HG03039 (cell line): ENCODE data around the gene MRPL47.
"Not testable (repeated sequence)": the region's sequence is repeated elsewhere in the genome, so short reads cannot be mapped to it uniquely, and the experiment has no call there.

Source experiments
- ATAC-seq: cut with Tn5 transposase; IDR thresholded peaks from one replicate; pipeline ENCODE4 v1.9.1; 2021; ENCODE audit warnings: mild to moderate bottlenecking, moderate library complexity; ENCODE audit not compliant: unreplicated experiment

MRPL47 gene

DNA sequence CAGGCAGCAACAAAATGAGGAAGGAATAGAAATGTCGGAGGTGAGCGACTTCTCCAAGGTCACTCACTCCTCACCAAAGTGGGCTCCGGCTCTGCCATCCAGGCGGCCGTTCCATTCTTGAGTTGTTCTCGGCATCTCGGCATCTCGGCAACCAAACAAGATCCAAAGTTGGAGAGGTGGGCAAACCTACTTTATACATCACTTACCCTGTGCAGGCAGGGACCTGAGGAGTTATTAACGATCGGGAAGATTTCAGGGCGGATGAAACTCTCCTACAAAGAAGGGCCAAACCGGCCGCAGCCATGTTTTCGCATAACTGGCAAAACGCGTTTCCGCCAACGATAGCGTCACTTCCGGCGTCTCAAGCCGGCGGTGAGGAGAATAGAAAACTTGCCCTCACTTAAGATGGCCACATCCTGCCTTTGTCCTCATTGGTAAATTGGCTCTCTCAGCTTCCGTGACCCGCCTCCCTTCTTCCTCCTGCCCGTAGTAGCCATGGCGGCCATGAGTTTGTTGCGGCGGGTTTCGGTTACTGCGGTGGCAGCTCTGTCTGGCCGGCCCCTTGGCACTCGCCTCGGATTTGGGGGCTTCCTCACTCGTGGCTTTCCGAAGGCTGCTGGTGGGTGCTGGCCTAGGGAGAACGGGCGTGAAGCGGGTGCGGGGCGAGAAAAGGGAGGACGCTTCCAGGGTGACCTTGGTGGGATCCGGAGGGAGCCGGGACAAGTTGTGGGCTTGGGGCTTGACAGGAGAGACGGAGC lies at the start of gene MRPL47, which contains the start of gene NDUFB5:
MRPL47 (minus strand) TSS at position 318 of the 758 bp plus-strand sequence; CDS start at position 304, 14 bp downstream.
NDUFB5 (plus strand) TSS at position 474 of the 758 bp plus-strand sequence; CDS start at position 496, 22 bp downstream.
- peak; percentile 96 for ATAC-seq

DNA sequence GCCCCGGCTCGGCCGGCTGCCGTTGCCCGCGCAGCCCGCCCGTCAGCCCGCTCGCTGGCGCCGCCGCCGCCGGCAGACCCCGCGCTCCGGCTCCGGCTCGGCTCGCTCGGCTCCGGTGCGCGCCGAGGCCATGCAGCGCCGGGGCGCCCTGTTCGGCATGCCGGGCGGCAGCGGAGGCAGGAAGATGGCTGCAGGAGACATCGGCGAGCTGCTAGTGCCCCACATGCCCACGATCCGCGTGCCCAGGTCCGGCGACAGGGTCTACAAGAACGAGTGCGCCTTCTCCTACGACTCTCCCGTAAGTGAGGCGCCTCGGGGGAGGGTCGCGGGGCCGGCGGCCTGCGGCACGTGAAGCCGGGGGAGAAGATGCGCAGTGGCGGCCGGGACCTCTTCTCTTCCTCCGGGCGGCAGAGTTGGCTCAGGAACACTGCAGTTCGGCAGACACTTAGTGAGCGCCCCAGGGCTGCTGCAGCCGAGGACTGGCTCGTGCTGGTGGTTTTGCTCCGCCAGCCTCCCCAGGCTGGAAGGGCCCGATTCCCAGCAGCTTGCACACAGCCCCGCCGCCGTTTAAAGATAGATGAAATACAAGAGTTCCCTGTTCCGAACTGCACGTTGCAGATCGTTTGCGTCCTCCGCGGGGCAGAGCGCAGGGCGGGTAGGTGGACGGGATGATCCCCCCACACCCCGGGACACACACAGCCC lies 48.8 kb upstream of the MRPL47 start:
- peak; percentile 59 for ATAC-seq

DNA sequence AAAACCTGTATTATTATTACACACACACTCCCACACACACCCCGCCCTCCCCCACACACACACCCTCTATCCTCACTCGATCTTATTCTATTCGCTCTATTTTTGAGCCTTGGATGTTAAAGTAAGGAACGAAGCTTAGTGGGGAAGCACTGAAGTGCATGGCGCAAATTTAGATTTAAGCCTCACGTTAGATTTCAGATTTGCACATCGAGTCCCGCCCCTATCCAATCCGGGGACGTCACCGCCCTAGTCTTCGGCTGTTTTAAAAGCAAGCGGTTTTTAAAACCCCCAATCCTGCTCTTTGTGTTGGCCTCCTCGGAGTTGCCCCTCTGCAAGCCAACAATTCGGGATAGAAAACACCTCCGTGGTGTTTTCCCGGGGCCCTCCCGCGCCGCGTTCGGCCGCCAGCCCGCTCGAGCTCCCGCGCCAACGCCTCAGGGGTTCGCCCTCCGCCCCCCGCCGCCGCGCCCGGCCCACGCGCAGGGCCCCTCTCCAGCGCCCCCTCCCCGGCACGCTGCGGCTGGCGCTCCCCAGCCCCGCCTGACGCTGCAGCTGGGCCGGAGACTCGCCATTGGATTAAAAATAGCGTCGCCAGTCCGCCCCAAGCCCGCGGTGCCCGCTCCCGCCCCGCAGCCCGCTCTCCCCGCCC lies 48.1 kb upstream of the MRPL47 start, which contains the start of gene USP13:
USP13 (plus strand) TSS at position 594 of the 649 bp plus-strand sequence. CDS start 186 bp downstream, outside the sequence.
- peak; percentile 49 for ATAC-seq

DNA sequence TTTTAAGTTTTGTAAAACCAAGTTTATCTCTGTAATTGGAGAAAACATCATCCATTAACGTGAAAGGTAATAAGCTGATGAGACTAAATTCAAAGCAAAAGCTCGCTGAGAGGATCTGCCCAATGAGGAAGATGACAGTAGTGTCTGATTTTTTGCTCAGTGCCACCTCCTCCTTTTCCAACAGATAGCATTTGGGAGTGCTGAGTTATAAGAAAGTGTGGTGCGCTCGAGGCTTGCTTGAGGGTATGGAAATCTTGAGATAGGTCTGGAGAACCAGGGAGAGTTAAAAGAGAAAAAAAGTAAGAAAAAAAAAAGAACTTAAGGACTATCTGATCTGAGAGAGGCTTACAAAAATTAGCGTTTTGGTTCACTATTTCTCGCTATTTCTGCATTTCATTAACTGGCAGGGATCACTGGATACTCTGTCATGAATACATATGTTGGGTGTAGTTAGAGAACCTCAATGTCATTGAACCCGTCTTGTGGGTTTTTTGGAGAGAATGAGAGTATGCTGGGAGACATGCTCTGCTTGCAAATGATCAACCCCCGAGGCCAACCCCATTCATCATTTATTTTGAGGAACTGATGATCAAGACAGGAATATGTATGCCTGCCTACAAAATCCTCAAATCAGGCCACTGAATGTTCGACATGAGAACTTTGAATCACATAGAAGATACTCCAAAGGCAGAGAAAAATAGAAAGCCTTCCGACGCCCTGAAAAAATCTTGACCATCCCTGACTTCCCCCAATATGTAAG lies 47.4 kb upstream of the MRPL47 start:
- ATAC-seq: no peak

DNA sequence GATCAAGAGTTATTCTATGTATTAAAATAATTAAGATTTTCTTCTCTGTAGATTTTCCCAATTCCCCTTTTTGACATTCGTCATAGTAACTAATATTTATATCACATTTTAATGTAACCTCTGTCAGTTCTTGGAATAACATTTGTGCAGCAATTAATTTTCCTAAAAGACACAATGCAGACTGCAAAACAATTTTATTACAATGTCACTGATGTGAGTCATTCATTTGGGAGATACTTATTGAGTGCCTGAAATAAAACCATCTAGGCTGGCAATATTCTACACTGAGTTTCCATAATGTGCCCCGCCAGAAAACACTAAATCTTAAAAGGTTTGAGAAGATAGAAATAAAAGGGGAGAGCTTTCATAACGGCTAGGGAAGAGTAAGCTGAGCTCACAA lies 41.7 kb upstream of the MRPL47 start:
- ATAC-seq: no peak

DNA sequence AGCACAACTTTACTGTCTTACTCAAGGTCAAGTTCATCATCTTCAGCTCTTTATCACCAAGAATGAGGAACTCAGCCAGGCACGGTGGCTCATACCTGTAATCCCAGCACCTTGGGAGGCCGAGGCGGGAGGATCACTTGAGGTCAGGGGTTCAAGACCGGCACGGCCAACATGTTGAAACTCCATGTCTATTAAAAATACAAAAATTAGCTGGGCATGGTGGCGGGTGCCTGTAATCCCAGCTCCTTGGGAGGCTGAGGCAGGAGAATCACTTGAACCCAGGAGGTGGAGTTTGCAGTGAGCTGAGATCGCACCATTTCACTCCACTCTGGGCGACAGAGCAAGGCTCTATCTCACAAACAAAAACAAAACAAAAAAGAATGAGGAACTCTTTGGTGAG lies 39.4 kb upstream of the MRPL47 start:
- ATAC-seq: not testable (repeated sequence)

DNA sequence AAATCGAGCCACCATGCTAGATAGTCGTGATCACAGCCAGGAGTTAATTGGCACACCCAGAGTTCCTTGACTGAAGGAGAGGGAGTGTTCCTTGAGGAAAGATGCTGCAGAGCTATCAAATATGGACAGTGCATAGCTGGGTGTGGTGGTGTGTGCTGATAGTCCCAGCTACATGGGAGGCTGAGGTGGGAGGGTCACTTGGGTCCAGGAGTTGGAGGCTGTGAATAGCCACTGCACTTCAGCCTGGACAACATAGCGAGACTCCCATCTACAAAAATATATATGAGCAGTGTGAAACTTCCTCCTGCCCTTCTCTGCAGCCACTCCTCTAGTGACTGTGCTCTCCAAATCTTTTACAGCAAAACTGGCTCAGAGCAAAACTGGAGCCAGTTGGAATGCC lies 38.4 kb upstream of the MRPL47 start:
- ATAC-seq: no peak

DNA sequence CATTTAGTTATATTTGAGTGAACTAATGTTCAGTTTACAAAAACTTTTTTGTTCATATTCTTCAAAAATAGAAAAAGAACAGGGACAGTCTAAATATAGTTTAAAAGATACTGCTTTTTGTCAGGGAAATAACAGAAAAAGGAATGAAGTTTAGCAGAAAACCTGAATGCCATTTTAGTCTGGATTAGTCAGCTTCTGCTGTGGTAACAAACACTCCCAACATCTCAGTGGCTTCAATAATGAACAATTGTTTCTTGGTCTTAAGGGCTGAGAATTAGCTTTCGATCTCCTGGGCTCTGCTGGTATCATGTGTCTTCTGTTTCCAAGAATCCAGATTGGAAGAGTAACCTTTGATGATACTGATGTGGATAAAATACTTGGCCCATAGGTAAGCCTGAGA lies 36.0 kb upstream of the MRPL47 start:
- ATAC-seq: no peak

DNA sequence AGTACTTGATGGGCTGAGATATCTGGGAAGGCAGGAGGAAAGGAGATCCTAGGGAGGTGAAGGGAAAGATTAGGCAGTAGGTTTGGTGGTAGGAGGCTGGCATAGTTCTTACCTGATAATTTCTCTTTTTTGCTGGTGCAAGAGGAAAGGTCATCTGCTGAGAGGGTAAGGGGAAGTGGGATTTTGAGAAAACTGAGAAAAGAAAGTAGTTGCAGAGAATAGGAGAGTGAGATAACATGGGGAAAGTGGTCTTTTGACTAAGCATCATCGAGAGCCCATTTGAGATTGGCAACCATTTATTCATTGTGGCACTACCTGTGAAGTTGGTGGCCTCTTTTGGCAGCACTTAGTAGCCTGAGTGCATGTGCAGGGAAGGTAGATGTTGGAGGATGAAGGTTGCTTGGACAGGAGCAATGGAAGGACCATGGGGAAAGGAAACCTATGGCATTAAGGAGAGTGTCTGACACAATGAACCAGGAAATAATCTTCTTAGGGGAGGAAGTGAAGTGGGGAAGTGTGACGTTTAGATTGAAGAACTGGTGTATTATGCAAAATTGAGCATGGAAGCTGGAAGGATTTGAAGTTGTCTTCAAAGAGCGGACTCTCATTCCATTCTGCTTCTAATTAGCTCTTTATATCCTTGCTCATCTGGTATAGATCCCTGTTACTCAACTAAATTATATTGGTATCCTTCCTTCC lies 26.5 kb upstream of the MRPL47 start:
- no peak for ATAC-seq

DNA sequence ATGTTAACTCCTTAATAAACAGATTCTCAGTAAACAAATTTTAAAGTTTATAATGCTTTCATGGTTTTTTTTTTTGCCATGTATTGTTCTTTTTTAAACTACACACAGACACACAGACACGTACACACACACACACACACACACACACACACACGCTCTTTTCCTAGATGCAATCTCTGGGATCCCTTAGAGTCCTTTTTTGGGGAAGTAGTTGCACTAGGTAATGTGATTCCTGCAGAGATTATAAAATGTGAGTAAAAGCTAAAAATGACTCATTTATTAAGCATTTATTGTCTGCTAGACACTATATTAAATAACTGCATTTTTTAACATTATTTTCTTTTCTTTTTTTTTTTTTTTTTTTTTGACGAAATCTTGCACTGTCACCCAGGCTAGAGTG lies 20.0 kb upstream of the MRPL47 start:
- ATAC-seq: no peak

DNA sequence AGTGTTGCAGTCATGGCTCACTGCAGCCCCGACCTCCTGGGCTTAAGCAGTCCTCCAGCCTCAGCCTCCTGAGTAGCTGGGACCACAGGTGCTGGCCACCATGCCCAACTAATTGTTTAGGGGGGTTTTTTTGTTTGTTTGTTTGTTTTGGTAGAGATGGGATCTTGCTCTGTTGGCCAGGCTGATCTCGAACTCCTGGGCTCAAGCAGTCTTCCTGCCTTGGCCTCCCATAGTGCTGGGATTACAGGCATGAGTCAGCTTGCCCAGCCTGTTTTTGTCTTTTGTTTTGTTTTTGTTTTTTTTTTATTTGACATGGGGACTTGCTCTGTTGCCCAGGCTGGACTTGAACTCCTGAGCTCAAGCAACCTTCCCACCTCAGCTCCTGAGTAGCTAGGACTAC lies 17.6 kb upstream of the MRPL47 start:
- no peak for ATAC-seq

DNA sequence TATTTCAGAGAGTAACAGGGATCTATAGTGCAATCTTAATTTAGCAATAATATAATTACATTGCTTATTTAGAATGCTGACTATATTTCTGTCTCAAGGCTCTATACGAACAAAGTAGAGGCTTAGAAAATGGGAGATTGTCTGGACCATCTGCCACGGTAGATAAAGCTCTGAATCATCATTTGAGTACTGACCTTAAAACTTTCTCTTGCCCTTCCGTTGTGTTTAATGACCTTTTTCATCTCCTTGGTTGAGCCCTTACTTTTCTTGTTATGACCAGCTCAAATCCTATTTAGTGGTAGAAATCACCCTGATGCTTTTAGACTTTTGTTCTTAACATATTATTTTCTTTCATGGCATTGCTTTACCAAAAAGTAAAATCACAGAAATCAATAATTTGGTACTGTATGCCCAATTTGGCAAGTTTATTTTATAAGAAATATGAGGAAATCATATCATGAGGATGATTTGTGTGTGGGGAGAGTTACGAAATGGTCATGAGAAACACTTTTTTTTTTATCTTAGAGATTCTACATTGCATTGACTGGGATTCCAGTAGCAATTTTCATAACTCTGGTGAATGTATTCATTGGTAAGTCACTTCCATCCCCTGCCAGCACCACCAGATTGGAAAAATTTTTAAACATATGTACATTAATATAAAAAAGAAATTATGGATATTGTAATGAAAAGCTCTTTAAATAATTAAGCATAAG lies 11.2 kb upstream of the MRPL47 start:
- ATAC-seq: no peak

DNA sequence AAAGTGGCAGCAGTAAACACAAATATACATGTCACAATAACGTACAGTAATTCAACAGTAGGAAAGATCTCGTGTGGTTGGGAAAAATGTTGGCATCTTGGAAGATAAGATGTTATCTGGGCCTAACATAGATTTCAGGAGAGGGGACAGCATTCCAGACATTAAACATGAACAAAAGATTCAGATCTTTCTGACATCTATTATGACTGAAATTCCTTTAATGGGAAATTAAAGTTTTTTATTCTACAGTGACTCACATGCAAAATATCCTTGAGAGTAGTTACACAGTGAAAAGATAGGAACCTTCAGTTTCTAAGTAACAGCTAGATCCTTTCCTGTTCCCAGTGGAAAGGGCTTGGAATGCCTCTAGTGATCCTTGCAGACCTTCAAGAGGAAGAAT lies 9.4 kb upstream of the MRPL47 start:
- ATAC-seq: no peak

DNA sequence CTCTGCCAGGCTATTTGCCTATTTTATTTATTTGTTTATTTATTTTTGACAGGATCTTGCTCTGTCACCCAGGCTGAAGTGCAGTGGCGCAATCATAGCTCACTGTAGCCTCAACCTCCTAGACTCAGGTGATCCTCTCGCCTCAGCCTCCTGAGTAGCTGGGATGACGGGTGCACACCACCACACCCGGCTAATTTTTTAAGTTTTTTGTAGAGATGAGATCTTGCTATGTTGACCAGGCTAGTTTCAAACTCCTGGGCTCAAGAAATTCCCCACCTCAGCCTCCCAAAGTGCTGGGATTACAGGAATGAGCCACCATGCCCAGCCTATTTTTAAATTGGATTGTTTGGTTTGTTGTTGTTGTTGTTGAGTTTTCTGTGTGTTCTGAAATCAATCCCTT lies 5.6 kb upstream of the MRPL47 start:
- ATAC-seq: no peak

DNA sequence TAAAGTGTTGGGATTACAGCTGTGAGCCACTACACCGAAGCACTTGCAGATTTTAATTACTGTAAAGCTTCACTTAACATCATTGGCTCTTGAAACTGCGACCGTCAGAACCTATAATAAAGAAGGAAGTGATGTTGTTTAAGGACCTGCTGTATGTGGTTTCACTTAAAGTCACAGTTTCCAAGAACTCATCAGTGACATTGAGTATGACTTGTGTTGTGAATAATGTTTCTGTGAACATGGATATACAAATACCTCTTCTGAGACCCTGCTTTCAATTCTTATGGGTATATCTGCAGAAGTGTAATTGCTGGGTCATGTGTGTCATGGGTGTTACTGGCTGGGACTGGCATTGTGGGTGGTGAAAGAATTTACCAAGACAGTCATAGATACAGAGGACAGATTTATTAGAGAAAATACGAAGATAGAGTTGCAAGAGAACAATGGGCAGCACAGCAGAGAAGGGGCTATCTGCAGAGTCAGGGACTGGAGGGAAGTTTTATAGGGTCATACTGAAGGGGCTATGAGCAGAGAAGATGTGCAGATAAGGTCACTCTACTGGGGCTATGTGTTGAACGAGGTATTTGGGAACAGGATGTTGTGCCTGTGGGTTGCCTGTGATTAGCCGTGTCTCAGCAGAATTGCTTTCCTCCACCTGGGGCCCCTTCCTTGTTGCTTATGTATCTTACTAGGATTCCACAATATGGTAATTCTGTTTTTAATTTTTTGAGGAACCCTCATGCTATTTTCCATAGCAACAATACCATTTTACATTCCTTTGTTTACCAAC lies 4.7 kb upstream of the MRPL47 start:
- peak; percentile 54 for ATAC-seq

DNA sequence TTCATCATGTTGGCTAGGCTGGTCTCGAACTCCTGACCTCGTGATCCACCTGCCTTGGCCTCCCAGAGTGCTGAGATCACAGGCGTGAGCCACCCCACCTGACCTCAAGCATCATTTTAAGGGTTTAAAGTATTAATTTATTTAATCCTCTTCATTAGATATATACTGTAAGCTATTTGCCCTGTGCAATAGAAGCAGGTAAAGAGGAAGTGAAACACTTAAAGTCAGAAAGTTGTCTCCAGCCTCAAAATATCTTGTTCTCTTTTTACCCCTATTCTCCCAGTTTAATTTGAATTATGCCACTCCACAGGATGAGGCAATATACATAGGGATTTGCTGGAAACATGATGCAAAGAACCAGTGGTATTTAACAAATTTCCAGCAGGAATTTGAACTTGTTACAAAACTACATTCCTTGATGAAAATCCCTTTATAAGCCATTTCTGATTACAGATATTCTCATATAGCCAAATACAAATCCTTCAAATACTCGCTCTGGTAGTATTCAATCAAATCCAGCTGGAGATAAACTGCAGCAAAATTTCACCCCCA lies 2.2 kb upstream of the MRPL47 start:
- ATAC-seq: no peak

DNA sequence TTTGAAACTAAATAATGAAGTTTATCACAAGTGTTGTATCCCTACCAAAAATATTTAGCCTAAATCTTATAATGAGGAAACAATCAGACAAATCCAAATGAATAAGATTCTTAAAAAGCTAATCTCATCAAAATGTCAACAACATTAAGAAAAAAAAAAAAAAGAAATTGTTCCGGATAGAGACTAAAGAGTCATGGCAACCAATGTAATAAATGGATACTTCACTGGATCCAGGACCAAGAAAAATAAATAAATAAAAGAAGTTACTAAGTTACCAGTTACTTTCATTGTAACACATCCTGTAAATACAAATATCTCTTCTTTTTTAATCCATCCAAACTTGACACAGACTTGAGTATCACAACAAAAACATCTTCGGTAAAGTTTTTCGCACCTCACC lies 607 bp downstream of the MRPL47 start:
- ATAC-seq: no peak

DNA sequence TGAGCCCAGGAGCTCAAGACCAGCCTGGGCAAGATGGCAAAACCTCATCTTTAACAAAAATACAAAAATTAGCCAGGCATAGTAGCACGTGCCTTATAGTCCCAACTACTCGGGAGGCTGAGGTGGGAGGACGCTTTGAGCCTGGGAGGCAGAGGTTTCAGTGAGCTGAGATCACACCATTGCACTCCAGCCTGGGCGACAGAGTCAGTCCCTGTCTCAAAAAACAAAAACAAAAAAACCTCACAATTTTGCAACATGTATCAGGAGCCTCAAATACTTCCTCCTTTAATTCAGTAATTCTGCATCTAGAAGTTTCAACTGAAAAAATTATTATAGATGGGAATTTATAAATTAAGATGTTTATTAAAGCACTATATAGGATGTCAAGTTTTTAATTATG lies 1.1 kb downstream of the MRPL47 start:
- ATAC-seq: no peak

DNA sequence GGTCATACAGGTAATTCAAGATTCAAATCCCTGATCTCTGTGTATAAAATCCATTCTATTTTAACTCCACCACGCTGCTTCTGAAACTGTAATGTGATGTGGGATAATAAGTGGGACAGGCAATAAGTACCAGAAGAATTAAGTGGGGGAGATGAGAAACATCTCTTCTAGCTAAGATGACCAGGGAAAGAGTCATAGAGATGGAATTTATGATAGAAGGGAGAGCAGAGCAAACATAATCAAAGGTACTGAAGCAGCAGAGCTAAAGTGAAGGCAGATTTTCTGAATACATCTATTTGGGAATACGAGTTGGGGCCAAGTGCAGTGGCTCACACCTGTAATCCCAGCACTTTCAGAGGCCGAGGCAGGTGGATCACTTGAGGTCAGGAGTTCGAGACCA lies 4.9 kb downstream of the MRPL47 start:
- ATAC-seq: no peak
